ENCODE data around the gene HOXA2. TPM values are rescaled to one million over a fixed set of nuclear protein-coding genes. Genes with fewer than 3 reads are reported as not detected.

Gene HOXA2
- total and polyA plus RNA-seq, 4 donors = 4.4 to 17.9 (median 12.9) TPM

GRCh38 chr7:27095050-27095896 lies 7.2 kb downstream of the HOXA2 start:
- H3K4me3 ChIP-seq (ENCODE audit: low read depth, low read length) = peak overlapping the region; percentile 85
- H3K27me3 ChIP-seq (ENCODE audit: control insufficient read depth, insufficient read depth, low read length) = peaks cover 23% of the 10 kb centered on the region
- H3K27ac ChIP-seq (ENCODE audit: low read depth, low read length) = peak overlapping the region; percentile 65
- peak in 2 of 6 donors; percentile 40 to 52 for DNase-seq (ENCODE audit: low read depth in 4 of 6, low spot score in 6 of 6)
- WGBS (ENCODE audit: insufficient coverage) = 16% methylated on average over 30 of the region's 33 CpGs
- peaks cover 40% of the 10 kb centered on the region for H3K4me1 ChIP-seq (ENCODE audit: control insufficient read depth, insufficient read depth, low read length)
- H3K36me3 ChIP-seq (ENCODE audit: control insufficient read depth, insufficient read depth, low read length) = peaks cover 5% of the 10 kb centered on the region
- H3K9me3 ChIP-seq (ENCODE audit: control insufficient read depth, insufficient read depth, low read length) = no peaks in the 10 kb centered on the region

DNA sequence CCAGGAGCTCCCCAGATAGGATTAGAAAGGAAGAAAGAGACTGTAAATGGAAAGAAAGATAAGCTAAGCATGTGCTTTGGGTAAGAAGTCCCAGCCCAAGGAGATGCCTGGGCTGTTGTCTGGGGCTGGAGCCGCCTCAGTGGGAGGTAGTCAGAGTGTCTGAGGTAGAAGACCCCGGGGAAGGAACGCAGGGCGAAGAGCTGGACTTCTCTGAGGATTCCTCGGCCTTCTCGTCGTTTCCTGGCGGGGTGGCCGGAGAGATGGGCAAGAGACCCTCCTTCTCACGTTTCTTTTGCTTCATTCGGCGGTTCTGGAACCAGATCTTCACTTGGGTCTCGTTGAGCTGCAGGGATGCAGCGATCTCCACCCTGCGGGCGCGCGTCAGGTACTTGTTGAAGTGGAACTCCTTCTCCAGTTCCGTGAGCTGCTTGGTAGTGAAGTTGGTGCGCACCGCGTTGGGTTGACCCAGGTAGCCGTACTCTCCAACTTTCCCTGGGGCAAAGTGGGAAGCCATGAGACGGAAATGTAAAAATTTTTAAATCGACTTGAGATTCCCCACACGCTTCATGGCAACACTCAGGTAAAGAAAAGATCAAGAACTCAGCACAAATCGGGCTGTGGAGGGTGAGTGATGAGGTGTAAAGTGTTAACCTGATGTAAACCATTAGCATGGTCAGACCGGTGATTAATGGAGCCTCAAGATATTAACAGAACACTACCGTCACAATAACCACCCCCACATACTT lies 8.0 kb downstream of the HOXA2 start:
- Histone ChIP-seq H3K36me3 (ENCODE audit: control insufficient read depth, insufficient read depth, low read length) (peaks cover 5% of the 10 kb centered on the region), H3K4me1 (ENCODE audit: control insufficient read depth, insufficient read depth, low read length) (peaks cover 40% of the 10 kb centered on the region), H3K27ac (ENCODE audit: low read depth, low read length) (peak overlapping the region; percentile 65), H3K9me3 (ENCODE audit: control insufficient read depth, insufficient read depth, low read length) (no peaks in the 10 kb centered on the region), H3K27me3 (ENCODE audit: control insufficient read depth, insufficient read depth, low read length) (peaks cover 28% of the 10 kb centered on the region), H3K4me3 (ENCODE audit: low read depth, low read length) (peak overlapping the region; percentile 85)
- WGBS (ENCODE audit: insufficient coverage) = 66% methylated on average over 26 of the region's 29 CpGs
- DNase-seq (ENCODE audit: low read depth in 4 of 6, low spot score in 6 of 6) = peak in 2 of 6 donors; percentile 9 to 28

DNA sequence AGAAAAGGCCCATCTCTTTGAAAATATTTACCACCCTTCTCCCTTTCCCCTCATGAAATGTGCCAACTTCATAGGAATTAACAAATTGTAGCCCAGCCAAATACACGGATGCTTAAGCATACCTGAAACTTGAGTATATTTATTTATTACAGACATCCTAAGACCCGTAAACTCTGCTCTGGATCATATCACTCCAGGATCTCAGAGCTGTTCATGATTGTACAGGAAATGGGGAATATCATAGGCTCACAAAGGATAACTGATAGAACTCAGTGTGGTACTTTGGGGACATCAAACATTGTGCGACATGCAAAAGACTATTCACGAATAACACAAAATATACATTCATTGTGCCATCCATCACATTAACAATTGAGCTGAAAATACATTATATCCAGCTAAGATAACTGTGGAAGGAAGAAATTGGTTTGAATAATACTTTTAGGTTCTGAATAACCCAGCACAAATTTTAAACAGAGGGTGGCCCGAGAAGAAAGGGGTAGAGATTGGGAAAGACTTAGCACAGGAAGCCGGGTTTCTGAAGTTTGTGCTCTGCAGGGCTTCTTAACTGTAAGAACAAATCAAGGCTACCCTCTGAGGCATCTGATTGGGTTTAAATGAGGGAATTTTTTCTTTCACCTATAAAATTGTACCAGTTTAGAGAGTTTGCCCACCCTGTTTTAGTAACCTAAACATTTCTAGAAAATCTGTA lies 9.1 kb downstream of the HOXA2 start:
- H3K27me3 ChIP-seq (ENCODE audit: control insufficient read depth, insufficient read depth, low read length) = peaks cover 34% of the 10 kb centered on the region
- H3K4me1 ChIP-seq (ENCODE audit: control insufficient read depth, insufficient read depth, low read length) = peaks cover 33% of the 10 kb centered on the region
- H3K4me3 ChIP-seq (ENCODE audit: low read depth, low read length) = no peak overlapping the region
- no peak overlapping the region for H3K27ac ChIP-seq (ENCODE audit: low read depth, low read length)
- H3K9me3 ChIP-seq (ENCODE audit: control insufficient read depth, insufficient read depth, low read length) = no peaks in the 10 kb centered on the region
- DNase-seq (ENCODE audit: low read depth in 4 of 6, low spot score in 6 of 6) = peak in 2 of 6 donors; percentile 3 to 13
- no CpG with 5 or more reads among the region's 6 CpGs for WGBS (ENCODE audit: insufficient coverage)
- peaks cover 5% of the 10 kb centered on the region for H3K36me3 ChIP-seq (ENCODE audit: control insufficient read depth, insufficient read depth, low read length)

DNA sequence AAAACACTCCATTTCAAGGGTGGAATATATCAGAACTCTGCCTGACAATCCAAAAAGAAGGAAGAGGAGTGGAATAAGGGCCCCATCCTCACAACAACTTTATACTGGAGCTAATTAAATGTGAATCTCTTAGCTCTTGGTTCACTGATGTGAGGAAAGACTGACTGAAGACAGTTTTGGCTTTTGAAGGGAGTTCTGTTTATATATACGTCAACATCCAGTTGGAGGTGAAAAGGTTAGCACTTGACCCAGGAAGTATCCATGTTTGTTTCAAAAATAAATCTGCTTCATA lies 9.7 kb downstream of the HOXA2 start:
- peaks cover 31% of the 10 kb centered on the region for H3K4me1 ChIP-seq (ENCODE audit: control insufficient read depth, insufficient read depth, low read length)
- H3K9me3 ChIP-seq (ENCODE audit: control insufficient read depth, insufficient read depth, low read length) = no peaks in the 10 kb centered on the region
- peaks cover 2% of the 10 kb centered on the region for H3K36me3 ChIP-seq (ENCODE audit: control insufficient read depth, insufficient read depth, low read length)
- WGBS (ENCODE audit: insufficient coverage) = no CpG with 5 or more reads among the region's 1 CpG
- H3K4me3 ChIP-seq (ENCODE audit: low read depth, low read length) = no peak overlapping the region
- H3K27me3 ChIP-seq (ENCODE audit: control insufficient read depth, insufficient read depth, low read length) = peaks cover 35% of the 10 kb centered on the region
- H3K27ac ChIP-seq (ENCODE audit: low read depth, low read length) = no peak overlapping the region
- no peak for DNase-seq (ENCODE audit: low read depth in 4 of 6, low spot score in 6 of 6)

- peaks cover 31% of the 10 kb centered on the region for H3K4me1 ChIP-seq (ENCODE audit: control insufficient read depth, insufficient read depth, low read length)
- no peak overlapping the region for H3K4me3 ChIP-seq (ENCODE audit: low read depth, low read length)
- H3K27me3 ChIP-seq (ENCODE audit: control insufficient read depth, insufficient read depth, low read length) = peaks cover 39% of the 10 kb centered on the region
- H3K27ac ChIP-seq (ENCODE audit: low read depth, low read length) = no peak overlapping the region
- 64% methylated on average over 3 of the region's 9 CpGs for whole genome bisulfite sequencing (ENCODE audit: insufficient coverage)
- peaks cover 2% of the 10 kb centered on the region for H3K36me3 ChIP-seq (ENCODE audit: control insufficient read depth, insufficient read depth, low read length)
- DNase-seq (ENCODE audit: low read depth in 4 of 6, low spot score in 6 of 6) = peak in 1 of 6 donors; percentile 54
- H3K9me3 ChIP-seq (ENCODE audit: control insufficient read depth, insufficient read depth, low read length) = no peaks in the 10 kb centered on the region
Observed at GRCh38 chr7:27091941-27092818, 10.3 kb downstream of the HOXA2 start.

- Histone ChIP-seq H3K36me3 (ENCODE audit: control insufficient read depth, insufficient read depth, low read length) (peaks cover 2% of the 10 kb centered on the region), H3K27ac (ENCODE audit: low read depth, low read length) (peak overlapping the region; percentile 8), H3K4me3 (ENCODE audit: low read depth, low read length) (no peak overlapping the region), H3K9me3 (ENCODE audit: control insufficient read depth, insufficient read depth, low read length) (no peaks in the 10 kb centered on the region), H3K4me1 (ENCODE audit: control insufficient read depth, insufficient read depth, low read length) (peaks cover 24% of the 10 kb centered on the region), H3K27me3 (ENCODE audit: control insufficient read depth, insufficient read depth, low read length) (peaks cover 38% of the 10 kb centered on the region)
- peak in 3 of 6 donors; percentile 15 to 71 (median 25) for DNase-seq (ENCODE audit: low read depth in 4 of 6, low spot score in 6 of 6)
- no CpG with 5 or more reads among the region's 3 CpGs for WGBS (ENCODE audit: insufficient coverage)
Observed at GRCh38 chr7:27091105-27091504, 11.4 kb downstream of the HOXA2 start.

DNA sequence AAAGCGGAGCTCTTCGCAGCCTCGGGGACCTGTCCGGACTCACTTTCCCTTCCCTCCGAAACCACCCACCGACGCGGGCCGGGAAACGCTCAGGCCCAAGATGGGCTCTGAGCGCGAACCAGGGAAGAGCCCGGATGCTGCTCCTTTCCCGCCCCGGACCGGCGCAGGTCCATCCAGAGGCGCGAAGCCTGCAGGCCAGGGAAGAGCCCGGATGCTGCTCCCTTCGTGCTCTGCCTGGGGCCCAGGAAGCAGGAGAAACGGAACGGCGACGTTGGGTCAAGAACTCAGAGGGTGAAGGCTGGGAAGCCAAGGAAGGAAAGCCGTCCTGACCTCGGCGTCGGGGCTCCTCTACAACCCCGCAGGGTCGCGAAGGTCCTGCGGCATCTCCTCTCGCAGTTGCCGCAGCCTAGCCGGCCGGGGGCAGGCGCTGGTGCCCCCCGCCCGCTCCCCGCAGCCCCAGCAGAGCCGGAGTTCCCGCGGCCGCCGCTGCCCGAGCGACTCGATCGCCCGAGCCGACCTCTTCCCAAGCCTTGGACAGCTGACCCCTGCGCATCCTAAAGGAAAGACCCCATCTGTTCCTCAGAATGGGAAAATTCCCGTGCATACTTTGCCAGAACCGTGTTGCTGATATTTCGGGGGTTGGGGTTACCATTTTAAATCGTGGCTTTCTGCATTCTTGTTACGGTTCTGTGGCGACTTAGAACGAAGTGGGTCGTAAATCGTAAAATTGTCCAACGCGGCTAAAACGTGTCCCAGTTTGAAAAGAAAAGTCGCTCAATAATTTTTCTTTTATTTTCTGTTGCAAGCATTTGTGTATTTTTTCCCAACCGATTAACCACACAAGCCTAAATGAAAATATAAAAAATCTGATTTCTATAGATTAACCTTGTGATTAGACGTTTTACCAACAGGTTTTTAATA lies 14.2 kb downstream of the HOXA2 start:
- DNase-seq (ENCODE audit: low read depth in 4 of 6, low spot score in 6 of 6) = peak in 3 of 6 donors; percentile 14 to 74 (median 22)
- WGBS (ENCODE audit: insufficient coverage) = 9% methylated on average over 58 of the region's 68 CpGs
- Histone ChIP-seq H3K27ac (ENCODE audit: low read depth, low read length) (no peak overlapping the region), H3K4me3 (ENCODE audit: low read depth, low read length) (no peak overlapping the region), H3K27me3 (ENCODE audit: control insufficient read depth, insufficient read depth, low read length) (peaks cover 30% of the 10 kb centered on the region), H3K9me3 (ENCODE audit: control insufficient read depth, insufficient read depth, low read length) (no peaks in the 10 kb centered on the region), H3K4me1 (ENCODE audit: control insufficient read depth, insufficient read depth, low read length) (peaks cover 10% of the 10 kb centered on the region), H3K36me3 (ENCODE audit: control insufficient read depth, insufficient read depth, low read length) (no peaks in the 10 kb centered on the region)

DNA sequence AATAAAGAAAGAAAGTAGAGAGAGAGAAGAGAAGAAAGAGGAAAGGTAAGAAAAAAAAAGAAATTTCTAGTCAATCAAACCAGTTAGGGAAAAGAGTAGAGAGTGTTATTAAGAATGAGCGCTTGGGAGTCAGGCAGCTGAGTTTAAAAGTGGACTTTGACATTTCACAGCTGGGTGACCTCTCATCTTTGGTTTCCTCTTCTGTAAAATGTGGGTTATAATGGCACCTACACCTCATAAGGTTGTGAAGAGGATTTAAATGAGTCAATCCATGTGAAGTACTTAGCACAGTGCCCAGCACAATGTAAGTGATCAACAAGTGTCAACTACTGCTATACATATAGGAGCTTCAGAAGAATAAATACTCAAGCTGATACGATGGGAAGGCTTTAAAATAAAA lies 18.8 kb downstream of the HOXA2 start:
- H3K27me3 ChIP-seq (ENCODE audit: control insufficient read depth, insufficient read depth, low read length) = peaks cover 18% of the 10 kb centered on the region
- no peak overlapping the region for H3K27ac ChIP-seq (ENCODE audit: low read depth, low read length)
- peaks cover 7% of the 10 kb centered on the region for H3K4me1 ChIP-seq (ENCODE audit: control insufficient read depth, insufficient read depth, low read length)
- H3K36me3 ChIP-seq (ENCODE audit: control insufficient read depth, insufficient read depth, low read length) = no peaks in the 10 kb centered on the region
- DNase-seq (ENCODE audit: low read depth in 4 of 6, low spot score in 6 of 6) = no peak
- no CpG with 5 or more reads among the region's 2 CpGs for WGBS (ENCODE audit: insufficient coverage)
- no peaks in the 10 kb centered on the region for H3K9me3 ChIP-seq (ENCODE audit: control insufficient read depth, insufficient read depth, low read length)
- no peak overlapping the region for H3K4me3 ChIP-seq (ENCODE audit: low read depth, low read length)
